ENCODE measurements around the gene HK3. TPM values are rescaled to one million over a fixed set of nuclear protein-coding genes. Genes with fewer than 3 reads are reported as not detected.
A peak's percentile ranks its signal among the peaks of the same experiment; 100 is the strongest.

The HK3 gene
- total and polyA plus RNA-seq, 2 of the 8 experiments (the other 6 are each of a cell fraction or from before 2014, with no cell fraction given), result not detected

GRCh38 chr5:176941951-176942350, 42.8 kb upstream of the HK3 start:
- DNase-seq (ENCODE audit: low read depth in 1 of 2, low spot score in 2 of 2) (no peak), FAIRE-seq (no peak)
- H3K4me3 ChIP-seq (ENCODE audit: extremely low read depth in 1 of 4, insufficient read depth in 2 of 4, low read depth in 3 of 4, low read length in 4 of 4), result no peak overlapping the region
- CTCF ChIA-PET (ENCODE audit: partially characterized antibody), result interaction anchor here (0.6 kb wide), 1 partner anchor 325 kb away, joined by 3 read pairs; no protein-coding TSS in a partner anchor
- H3K56ac ChIP-seq (replicated peaks; ENCODE audit: insufficient read length, low read depth, low read length), result no peak overlapping the region
- H3K4me2 ChIP-seq (ENCODE audit: insufficient read depth in 1 of 2, low read depth in 2 of 2, low read length in 2 of 2), result no peak overlapping the region
- H3K14ac ChIP-seq (ENCODE audit: insufficient read length), result no peak overlapping the region
- H3K36me3 ChIP-seq (ENCODE audit: control insufficient read depth in 2 of 4, insufficient read depth in 4 of 4, low read length in 3 of 4), result peaks cover 0 to 26% (median 5%) of the 10 kb centered on the region in 4 experiments; a peak in 4 of 8 replicates
- WGBS, 2 experiments (ENCODE audit: extremely low coverage in 1 of 2, insufficient coverage in 1 of 2, insufficient read length in 1 of 2, insufficient replicate concordance in 2 of 2, low coverage in 1 of 2, low lambda C conversion rate in 2 of 2, missing lambda C conversion rate in 1 of 2), result 92% methylated on average over 9 of the region's 9 CpGs; no CpG with 5 or more reads in 1 of the 2 experiments
- no peaks in the 10 kb centered on the region for H3K79me1 ChIP-seq (ENCODE audit: low read depth, low read length)
- no peak overlapping the region for H3K27ac ChIP-seq (ENCODE audit: low read depth, low read length)
- POLR2A ChIA-PET (ENCODE audit: partially characterized antibody), result no interaction called here
- H3K23me2 ChIP-seq (ENCODE audit: low read depth, low read length), result no peaks in the 10 kb centered on the region
- no peaks in the 10 kb centered on the region for H3K27me3 ChIP-seq (replicated peaks in 1 of 4; ENCODE audit: control insufficient read depth in 3 of 4, extremely low read depth in 1 of 4, insufficient read depth in 3 of 4, low read length in 3 of 4)
- no peak overlapping the region for H3K9ac ChIP-seq (replicated peaks in 1 of 4; ENCODE audit: extremely low read depth in 1 of 4, low read depth in 3 of 4, low read length in 3 of 4)
- no peak overlapping the region for H3K23ac ChIP-seq (ENCODE audit: insufficient read length)
- peaks cover 2 to 30% (median 19%) of the 10 kb centered on the region in 4 experiments; a peak in 6 of 7 replicates for H3K4me1 ChIP-seq (replicated peaks in 1 of 4; ENCODE audit: control insufficient read depth in 3 of 4, insufficient read depth in 4 of 4, low read length in 3 of 4)
- H4K20me1 ChIP-seq (replicated peaks in 1 of 2; ENCODE audit: control insufficient read depth in 1 of 2, insufficient read depth in 2 of 2, low read length in 2 of 2), result no peaks in the 10 kb centered on the region
- no peaks in the 10 kb centered on the region for H3K79me2 ChIP-seq (ENCODE audit: control insufficient read depth in 1 of 2, insufficient read depth in 2 of 2, low read length in 2 of 2)
- H3K9me3 ChIP-seq (ENCODE audit: insufficient read depth in 2 of 2, low read depth in 1 of 2, low read length in 1 of 2), result no peaks in the 10 kb centered on the region
- H2BK5ac ChIP-seq (ENCODE audit: low read depth, low read length), result no peak overlapping the region
- no peak overlapping the region; the same call in 1 of the 2 replicates for H3K18ac ChIP-seq (ENCODE audit: extremely low read depth, low read length)
- no peak overlapping the region for H4K8ac ChIP-seq (ENCODE audit: extremely low read depth, insufficient read depth, low read length)
- H2BK12ac ChIP-seq (ENCODE audit: low read depth, low read length), result no peak overlapping the region
- H2BK15ac ChIP-seq (ENCODE audit: low read length), result no peak overlapping the region
- peak overlapping the region; percentile 42 for H4K5ac ChIP-seq (ENCODE audit: insufficient read length, low read depth, low read length)
- no peak overlapping the region for H2BK120ac ChIP-seq (replicated peaks; ENCODE audit: low read depth, low read length)
- no peak overlapping the region for H3K4ac ChIP-seq (replicated peaks; ENCODE audit: insufficient read length, low read depth, low read length)
- H2BK20ac ChIP-seq (ENCODE audit: low read length), result no peak overlapping the region
- no peak overlapping the region for H2AK5ac ChIP-seq (ENCODE audit: low read depth, low read length)
- H4K91ac ChIP-seq (replicated peaks; ENCODE audit: insufficient read length, low read length), result no peak overlapping the region
- no peak overlapping the region for H2AFZ ChIP-seq (ENCODE audit: low read length)
- TF ChIP-seq KDM5A (IDR thresholded peaks at IDR 0.05; ENCODE audit: low read length), result no peak
- no peak for TF ChIP-seq EGR1 (IDR thresholded peaks at IDR 0.05; ENCODE audit: borderline replicate concordance, low read depth, low read length)
- no peak for TF ChIP-seq RFX5 (IDR thresholded peaks at IDR 0.05; ENCODE audit: borderline replicate concordance, low read depth, low read length)
- TF ChIP-seq NANOG (IDR thresholded peaks at IDR 0.05; ENCODE audit: insufficient read depth, low read depth, low read length, poor library complexity, severe bottlenecking), result no peak
- TF ChIP-seq SP2 (IDR thresholded peaks at IDR 0.05; ENCODE audit: low read length), result no peak
- no peak for TF ChIP-seq POU5F1 (IDR thresholded peaks at IDR 0.05; ENCODE audit: low read depth, low read length)
- no peak for TF ChIP-seq EP300 (IDR thresholded peaks at IDR 0.05; ENCODE audit: borderline replicate concordance in 1 of 2, low read depth in 2 of 2, low read length in 2 of 2)
- no peak for TF ChIP-seq TEAD4 (IDR thresholded peaks at IDR 0.05; ENCODE audit: low read depth, low read length)
- no peak for TF ChIP-seq SRF (IDR thresholded peaks at IDR 0.05; ENCODE audit: low read depth, low read length)
- no peak for TF ChIP-seq KDM1A (IDR thresholded peaks at IDR 0.05; ENCODE audit: borderline replicate concordance, low read length)

Data from H1 (cell line).